SU-DHL-6 (cell line): Measurements from ENCODE around the gene TPRA1.

ENCODE experiments used
- H2AFZ ChIP-seq: fragments of 200-600 bp; sonication (generic); 2 replicates; pipeline ENCODE4 v1.6.1; 2014; ENCODE audit warnings: low read depth, mild to moderate bottlenecking, moderate library complexity, mixed read lengths, antibody characterized with exemption, low read length; ENCODE audit not compliant: severe bottlenecking
- H3F3A ChIP-seq: fragments of 200-600 bp; shearing (Covaris generic); 2 replicates; pipeline ENCODE4 v1.6.0; 2016; ENCODE audit warnings: antibody characterized with exemption, mild to moderate bottlenecking; ENCODE audit not compliant: insufficient read depth
- H3K27ac ChIP-seq: fragments of 200-600 bp; sonication (generic); 2 replicates; pipeline ENCODE4 v1.5.1; 2016; ENCODE audit warnings: low read depth, mild to moderate bottlenecking, low read length, moderate library complexity, mixed read lengths
- H3K27me3 ChIP-seq: fragments of 200-600 bp; sonication (generic), shearing (Covaris generic); 2 replicates; pipeline ENCODE4 v1.6.0; 2014; ENCODE audit warnings: mild to moderate bottlenecking, low read length
- H3K36me3 ChIP-seq: fragments of 200-600 bp; sonication (generic); 2 replicates; pipeline ENCODE4 v1.6.1; 2014; ENCODE audit warnings: mild to moderate bottlenecking, low read length, mixed read lengths
- H3K4me2 ChIP-seq: fragments of 300-600, 200-600 bp; shearing (Covaris generic), sonication (generic); 2 replicates; pipeline ENCODE4 v1.6.0; 2014; ENCODE audit warnings: low read length, low read depth, mild to moderate bottlenecking; ENCODE audit not compliant: poor library complexity, severe bottlenecking
- H3K4me3 ChIP-seq: fragments of 200-600 bp; sonication (generic); 2 replicates; pipeline ENCODE4 v1.5.1; 2014; ENCODE audit warnings: antibody characterized with exemption, low read length, mild to moderate bottlenecking, mixed read lengths; ENCODE audit not compliant: insufficient read depth, poor library complexity, severe bottlenecking
- H3K79me2 ChIP-seq: fragments of 200-600 bp; sonication (generic); 2 replicates; pipeline ENCODE4 v1.6.1; 2014; ENCODE audit warnings: mild to moderate bottlenecking, low read length, moderate library complexity; ENCODE audit not compliant: insufficient read depth
- H3K9ac ChIP-seq: fragments of 200-600 bp; sonication (generic); 2 replicates; pipeline ENCODE4 v1.7.0; 2014; ENCODE audit warnings: mild to moderate bottlenecking, low read length
- H3K9me2 ChIP-seq: fragments of 200-600 bp; sonication (generic); replicated peaks from 2 replicates; pipeline ENCODE4 v1.6.1; 2014; ENCODE audit warnings: low read length; ENCODE audit not compliant: insufficient read depth
- H3K9me3 ChIP-seq: fragments of 200-600 bp; sonication (generic); 2 replicates; pipeline ENCODE4 v1.6.1; 2014; ENCODE audit warnings: low read length, mixed read lengths; ENCODE audit not compliant: insufficient read depth
- H4K20me1 ChIP-seq: fragments of 200-600 bp; sonication (generic); 2 replicates; pipeline ENCODE4 v1.6.1; 2014; ENCODE audit warnings: low read depth, mild to moderate bottlenecking, antibody characterized with exemption, low read length, moderate library complexity, mixed read lengths
- CTCF ChIP-seq: fragments of 200-600 bp; sonication (generic); IDR thresholded peaks from one replicate; pipeline ENCODE4 v1.5.1; 2017; ENCODE audit warnings: antibody characterized with exemption, mild to moderate bottlenecking, low read length, moderate library complexity; ENCODE audit not compliant: insufficient read depth, poor library complexity, severe bottlenecking
- EZH2phosphoT487 ChIP-seq: fragments of 200-600 bp; sonication (generic), shearing (Covaris generic); conservative IDR thresholded peaks from 2 replicates; pipeline ENCODE4 v1.6.1; 2018; ENCODE audit warnings: mild to moderate bottlenecking, antibody characterized with exemption, low read length, moderate library complexity, mixed read lengths

TPRA1 gene

GRCh38 chr3:127539366-127540060, 51.0 kb downstream of the TPRA1 start:
- Histone ChIP-seq H3F3A (no peaks in the 10 kb centered on the region), H3K9me2 (no peaks in the 10 kb centered on the region), H3K4me3 (no peak overlapping the region), H3K79me2 (no peaks in the 10 kb centered on the region), H3K27me3 (no peaks in the 10 kb centered on the region), H3K9ac (no peak overlapping the region), H4K20me1 (no peaks in the 10 kb centered on the region), H3K4me2 (no peak overlapping the region), H3K27ac (no peak overlapping the region), H3K36me3 (no peaks in the 10 kb centered on the region), H3K9me3 (no peaks in the 10 kb centered on the region), H2AFZ (no peak overlapping the region)
- TF ChIP-seq EZH2phosphoT487 (no peak), CTCF (no peak)

GRCh38 chr3:127538569-127538968, 52.0 kb downstream of the TPRA1 start:
- Histone ChIP-seq H3K27me3 (no peaks in the 10 kb centered on the region), H4K20me1 (no peaks in the 10 kb centered on the region), H3K36me3 (no peaks in the 10 kb centered on the region), H3K79me2 (no peaks in the 10 kb centered on the region), H2AFZ (no peak overlapping the region), H3K9me2 (no peaks in the 10 kb centered on the region), H3K9me3 (no peaks in the 10 kb centered on the region), H3K4me2 (no peak overlapping the region), H3K9ac (no peak overlapping the region), H3K4me3 (no peak overlapping the region), H3K27ac (no peak overlapping the region), H3F3A (no peaks in the 10 kb centered on the region)
- no peak for TF ChIP-seq EZH2phosphoT487
- TF ChIP-seq CTCF, result no peak

DNA sequence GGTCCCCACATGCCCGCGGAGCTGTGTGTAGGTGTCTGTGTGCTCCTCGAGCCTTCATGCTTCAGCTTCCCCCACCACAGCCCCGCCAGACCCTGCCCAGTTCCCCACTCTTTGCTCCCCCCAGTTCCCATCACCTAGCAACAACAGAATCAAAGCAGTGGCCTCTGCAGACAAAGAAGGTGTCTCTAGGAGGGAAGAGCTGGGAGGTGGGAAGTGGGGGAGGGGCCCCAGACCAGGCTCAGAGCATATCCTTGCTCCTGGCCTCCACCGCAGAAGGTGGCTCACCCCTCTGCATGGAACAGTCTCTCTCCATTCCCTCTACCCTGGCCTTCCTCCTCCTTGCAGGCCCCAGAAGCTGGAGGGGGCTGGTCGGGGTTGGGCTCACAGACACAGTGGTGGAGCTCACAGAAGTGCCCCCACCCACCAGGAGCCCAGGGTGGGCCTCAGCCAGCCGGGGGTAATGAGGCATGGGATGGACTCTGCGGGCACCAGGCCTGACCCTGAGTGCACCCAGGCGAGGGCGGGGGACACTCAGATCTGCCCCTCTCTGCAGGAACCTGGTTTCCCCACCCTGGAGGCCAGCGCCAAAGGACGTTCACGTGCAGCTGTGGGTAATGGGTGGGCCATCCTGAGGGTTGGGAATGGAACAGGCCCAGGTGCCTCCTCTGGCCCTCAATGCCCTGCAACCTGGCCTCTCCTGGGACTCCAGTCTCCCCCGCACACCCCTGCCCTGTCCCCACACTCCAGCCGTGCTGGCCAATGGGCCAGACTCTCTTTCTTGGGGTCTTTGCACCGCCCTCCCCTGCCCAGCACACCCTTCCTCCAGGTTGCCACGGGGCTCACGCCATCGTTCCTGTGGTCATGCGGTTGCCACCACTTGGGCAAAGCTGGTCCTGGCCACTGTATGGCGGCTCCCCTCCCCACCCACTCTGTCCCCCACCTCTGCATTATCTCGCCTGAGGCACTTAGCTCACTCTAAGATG, 53.4 kb downstream of the TPRA1 start:
- no peak overlapping the region for H3K9ac ChIP-seq
- H3K4me2 ChIP-seq, result no peak overlapping the region
- no peaks in the 10 kb centered on the region for H3K79me2 ChIP-seq
- H3F3A ChIP-seq, result no peaks in the 10 kb centered on the region
- no peaks in the 10 kb centered on the region for H4K20me1 ChIP-seq
- no peak overlapping the region for H2AFZ ChIP-seq
- H3K4me3 ChIP-seq, result no peak overlapping the region
- no peaks in the 10 kb centered on the region for H3K27me3 ChIP-seq
- no peak overlapping the region for H3K27ac ChIP-seq
- H3K36me3 ChIP-seq, result no peaks in the 10 kb centered on the region
- no peaks in the 10 kb centered on the region for H3K9me3 ChIP-seq
- TF ChIP-seq CTCF (no peak), EZH2phosphoT487 (no peak)
- H3K9me2 ChIP-seq, result no peaks in the 10 kb centered on the region
